SU-DHL-6 (cell line): ENCODE data around the gene ADA.

ENCODE experiments used
- H2AFZ ChIP-seq: fragments of 200-600 bp; sonication (generic); 2 replicates; pipeline ENCODE4 v1.6.1; 2014; ENCODE audit warnings: low read depth, mild to moderate bottlenecking, moderate library complexity, mixed read lengths, antibody characterized with exemption, low read length; ENCODE audit not compliant: severe bottlenecking
- H3F3A ChIP-seq: fragments of 200-600 bp; shearing (Covaris generic); 2 replicates; pipeline ENCODE4 v1.6.0; 2016; ENCODE audit warnings: antibody characterized with exemption, mild to moderate bottlenecking; ENCODE audit not compliant: insufficient read depth
- H3K27ac ChIP-seq: fragments of 200-600 bp; sonication (generic); 2 replicates; pipeline ENCODE4 v1.5.1; 2016; ENCODE audit warnings: low read depth, mild to moderate bottlenecking, low read length, moderate library complexity, mixed read lengths
- H3K27me3 ChIP-seq: fragments of 200-600 bp; sonication (generic), shearing (Covaris generic); 2 replicates; pipeline ENCODE4 v1.6.0; 2014; ENCODE audit warnings: mild to moderate bottlenecking, low read length
- H3K36me3 ChIP-seq: fragments of 200-600 bp; sonication (generic); 2 replicates; pipeline ENCODE4 v1.6.1; 2014; ENCODE audit warnings: mild to moderate bottlenecking, low read length, mixed read lengths
- H3K4me2 ChIP-seq: fragments of 300-600, 200-600 bp; shearing (Covaris generic), sonication (generic); 2 replicates; pipeline ENCODE4 v1.6.0; 2014; ENCODE audit warnings: low read length, low read depth, mild to moderate bottlenecking; ENCODE audit not compliant: poor library complexity, severe bottlenecking
- H3K4me3 ChIP-seq: fragments of 200-600 bp; sonication (generic); 2 replicates; pipeline ENCODE4 v1.5.1; 2014; ENCODE audit warnings: antibody characterized with exemption, low read length, mild to moderate bottlenecking, mixed read lengths; ENCODE audit not compliant: insufficient read depth, poor library complexity, severe bottlenecking
- H3K79me2 ChIP-seq: fragments of 200-600 bp; sonication (generic); 2 replicates; pipeline ENCODE4 v1.6.1; 2014; ENCODE audit warnings: mild to moderate bottlenecking, low read length, moderate library complexity; ENCODE audit not compliant: insufficient read depth
- H3K9ac ChIP-seq: fragments of 200-600 bp; sonication (generic); 2 replicates; pipeline ENCODE4 v1.7.0; 2014; ENCODE audit warnings: mild to moderate bottlenecking, low read length
- H3K9me2 ChIP-seq: fragments of 200-600 bp; sonication (generic); replicated peaks from 2 replicates; pipeline ENCODE4 v1.6.1; 2014; ENCODE audit warnings: low read length; ENCODE audit not compliant: insufficient read depth
- H3K9me3 ChIP-seq: fragments of 200-600 bp; sonication (generic); 2 replicates; pipeline ENCODE4 v1.6.1; 2014; ENCODE audit warnings: low read length, mixed read lengths; ENCODE audit not compliant: insufficient read depth
- H4K20me1 ChIP-seq: fragments of 200-600 bp; sonication (generic); 2 replicates; pipeline ENCODE4 v1.6.1; 2014; ENCODE audit warnings: low read depth, mild to moderate bottlenecking, antibody characterized with exemption, low read length, moderate library complexity, mixed read lengths
- CTCF ChIP-seq: fragments of 200-600 bp; sonication (generic); IDR thresholded peaks from one replicate; pipeline ENCODE4 v1.5.1; 2017; ENCODE audit warnings: antibody characterized with exemption, mild to moderate bottlenecking, low read length, moderate library complexity; ENCODE audit not compliant: insufficient read depth, poor library complexity, severe bottlenecking
- EZH2phosphoT487 ChIP-seq: fragments of 200-600 bp; sonication (generic), shearing (Covaris generic); conservative IDR thresholded peaks from 2 replicates; pipeline ENCODE4 v1.6.1; 2018; ENCODE audit warnings: mild to moderate bottlenecking, antibody characterized with exemption, low read length, moderate library complexity, mixed read lengths

ADA gene

GRCh38 chr20:44587035-44587980 lies 64.2 kb downstream of the ADA start:
- Histone ChIP-seq H3K9me2 (no peaks in the 10 kb centered on the region), H3K9me3 (no peaks in the 10 kb centered on the region), H3K27ac (peak overlapping the region; percentile 97), H2AFZ (no peak overlapping the region), H3K79me2 (peaks cover 34% of the 10 kb centered on the region; the same call in 1 of the 2 replicates), H3K4me3 (peak overlapping the region; percentile 36), H4K20me1 (no peaks in the 10 kb centered on the region), H3K9ac (peak overlapping the region; percentile 57), H3K27me3 (no peaks in the 10 kb centered on the region), H3K4me2 (peak overlapping the region; percentile 74), H3K36me3 (peaks cover 3% of the 10 kb centered on the region), H3F3A (peaks cover 70% of the 10 kb centered on the region)
- TF ChIP-seq CTCF = no peak

GRCh38 chr20:44586289-44586911 lies 65.1 kb downstream of the ADA start:
- no peaks in the 10 kb centered on the region for H4K20me1 ChIP-seq
- H3K9me2 ChIP-seq = no peaks in the 10 kb centered on the region
- no peaks in the 10 kb centered on the region for H3K9me3 ChIP-seq
- peaks cover 3% of the 10 kb centered on the region for H3K36me3 ChIP-seq
- TF ChIP-seq EZH2phosphoT487 = no peak
- TF ChIP-seq CTCF = no peak
- H3K79me2 ChIP-seq = peaks cover 34% of the 10 kb centered on the region; the same call in 1 of the 2 replicates
- H3K4me2 ChIP-seq = peak overlapping the region; percentile 74
- H3K4me3 ChIP-seq = peak overlapping the region; percentile 52
- H2AFZ ChIP-seq = no peak overlapping the region
- H3K27me3 ChIP-seq = no peaks in the 10 kb centered on the region
- peak overlapping the region; percentile 57 for H3K9ac ChIP-seq
- H3K27ac ChIP-seq = peak overlapping the region; percentile 97
- peaks cover 68% of the 10 kb centered on the region for H3F3A ChIP-seq

GRCh38 chr20:44585057-44585963 lies 66.2 kb downstream of the ADA start:
- Histone ChIP-seq H3K9ac (peak overlapping the region; percentile 57), H3K9me2 (no peaks in the 10 kb centered on the region), H3K4me2 (peak overlapping the region; percentile 74)

More at GRCh38 chr20:44585057-44585963, 66.2 kb downstream of the ADA start:
- Histone ChIP-seq H3K36me3 (peaks cover 3% of the 10 kb centered on the region), H3K4me3 (peak overlapping the region; percentile 52), H3F3A (peaks cover 70% of the 10 kb centered on the region), H3K9me3 (no peaks in the 10 kb centered on the region), H2AFZ (no peak overlapping the region), H4K20me1 (no peaks in the 10 kb centered on the region), H3K79me2 (peaks cover 34% of the 10 kb centered on the region; the same call in 1 of the 2 replicates), H3K27ac (peak overlapping the region; percentile 97), H3K27me3 (no peaks in the 10 kb centered on the region)
- TF ChIP-seq EZH2phosphoT487 (no peak), CTCF (no peak)
